IMR-90 (cell line): ENCODE data around the gene GRIK3.

Experiments
- CTCF ChIP-seq: conservative IDR thresholded peaks from 2 replicates; pipeline ENCODE4 v1.5.1; 2012; ENCODE audit warnings: mild to moderate bottlenecking, low read depth, low read length, improper control_type of control experiment
- RAD21 ChIP-seq: IDR thresholded peaks from 2 replicates; pipeline ENCODE4 v1.6.1; 2012; ENCODE audit warnings: low read length, improper control_type of control experiment

- no peak for TF ChIP-seq CTCF
- TF ChIP-seq RAD21, result no peak
These were observed 281.9 kb downstream of the GRIK3 start for GRCh38 chr1:36752431-36752830.
